ENCODE data around the gene NEK8.

NEK8 gene

DNA sequence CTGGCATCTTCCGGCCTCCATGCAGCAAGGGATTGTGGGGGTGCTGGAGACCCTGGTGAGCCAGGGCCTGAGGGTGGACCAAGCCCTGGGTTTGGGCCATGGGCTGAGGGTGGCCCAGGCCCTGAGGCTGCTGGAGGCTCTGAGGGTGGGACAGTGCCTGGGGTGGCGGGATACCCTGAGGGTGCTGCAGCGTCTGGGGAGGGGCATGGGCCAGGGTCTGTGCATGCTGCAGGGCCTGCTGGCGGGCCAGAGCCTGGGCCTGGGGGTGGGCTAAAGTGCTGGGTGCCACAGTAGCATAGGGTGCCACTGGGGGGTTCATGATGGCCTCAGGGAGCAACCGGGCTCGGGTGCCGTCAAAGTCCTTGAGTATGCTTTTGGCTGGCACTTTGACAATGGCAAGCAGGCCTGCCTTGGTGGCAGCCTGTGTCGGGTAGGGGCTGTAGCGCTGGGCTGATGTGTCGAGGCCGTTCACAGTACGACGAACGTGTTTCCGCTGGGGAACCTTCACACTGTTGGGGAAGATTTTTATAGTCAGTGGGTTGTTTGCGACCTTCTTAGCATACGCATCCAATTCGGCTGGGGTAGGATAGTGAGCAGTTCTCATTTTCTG, 30.8 kb downstream of the NEK8 start:
- in situ Hi-C loops (cut with HindIII; ENCODE audit: low sequenced_read_pairs): no loop called here
- TF ChIP-seq, protein P1, sequence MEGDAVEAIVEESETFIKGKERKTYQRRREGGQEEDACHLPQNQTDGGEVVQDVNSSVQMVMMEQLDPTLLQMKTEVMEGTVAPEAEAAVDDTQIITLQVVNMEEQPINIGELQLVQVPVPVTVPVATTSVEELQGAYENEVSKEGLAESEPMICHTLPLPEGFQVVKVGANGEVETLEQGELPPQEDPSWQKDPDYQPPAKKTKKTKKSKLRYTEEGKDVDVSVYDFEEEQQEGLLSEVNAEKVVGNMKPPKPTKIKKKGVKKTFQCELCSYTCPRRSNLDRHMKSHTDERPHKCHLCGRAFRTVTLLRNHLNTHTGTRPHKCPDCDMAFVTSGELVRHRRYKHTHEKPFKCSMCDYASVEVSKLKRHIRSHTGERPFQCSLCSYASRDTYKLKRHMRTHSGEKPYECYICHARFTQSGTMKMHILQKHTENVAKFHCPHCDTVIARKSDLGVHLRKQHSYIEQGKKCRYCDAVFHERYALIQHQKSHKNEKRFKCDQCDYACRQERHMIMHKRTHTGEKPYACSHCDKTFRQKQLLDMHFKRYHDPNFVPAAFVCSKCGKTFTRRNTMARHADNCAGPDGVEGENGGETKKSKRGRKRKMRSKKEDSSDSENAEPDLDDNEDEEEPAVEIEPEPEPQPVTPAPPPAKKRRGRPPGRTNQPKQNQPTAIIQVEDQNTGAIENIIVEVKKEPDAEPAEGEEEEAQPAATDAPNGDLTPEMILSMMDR (IDR thresholded peaks at IDR 0.05; ENCODE audit: low read depth, low read length): no peak
- no peak for DNase-seq (ENCODE audit: low read depth, low spot score)
- H3K4me3 ChIP-seq (ENCODE audit: low read depth, low read length): no peak overlapping the region

DNA sequence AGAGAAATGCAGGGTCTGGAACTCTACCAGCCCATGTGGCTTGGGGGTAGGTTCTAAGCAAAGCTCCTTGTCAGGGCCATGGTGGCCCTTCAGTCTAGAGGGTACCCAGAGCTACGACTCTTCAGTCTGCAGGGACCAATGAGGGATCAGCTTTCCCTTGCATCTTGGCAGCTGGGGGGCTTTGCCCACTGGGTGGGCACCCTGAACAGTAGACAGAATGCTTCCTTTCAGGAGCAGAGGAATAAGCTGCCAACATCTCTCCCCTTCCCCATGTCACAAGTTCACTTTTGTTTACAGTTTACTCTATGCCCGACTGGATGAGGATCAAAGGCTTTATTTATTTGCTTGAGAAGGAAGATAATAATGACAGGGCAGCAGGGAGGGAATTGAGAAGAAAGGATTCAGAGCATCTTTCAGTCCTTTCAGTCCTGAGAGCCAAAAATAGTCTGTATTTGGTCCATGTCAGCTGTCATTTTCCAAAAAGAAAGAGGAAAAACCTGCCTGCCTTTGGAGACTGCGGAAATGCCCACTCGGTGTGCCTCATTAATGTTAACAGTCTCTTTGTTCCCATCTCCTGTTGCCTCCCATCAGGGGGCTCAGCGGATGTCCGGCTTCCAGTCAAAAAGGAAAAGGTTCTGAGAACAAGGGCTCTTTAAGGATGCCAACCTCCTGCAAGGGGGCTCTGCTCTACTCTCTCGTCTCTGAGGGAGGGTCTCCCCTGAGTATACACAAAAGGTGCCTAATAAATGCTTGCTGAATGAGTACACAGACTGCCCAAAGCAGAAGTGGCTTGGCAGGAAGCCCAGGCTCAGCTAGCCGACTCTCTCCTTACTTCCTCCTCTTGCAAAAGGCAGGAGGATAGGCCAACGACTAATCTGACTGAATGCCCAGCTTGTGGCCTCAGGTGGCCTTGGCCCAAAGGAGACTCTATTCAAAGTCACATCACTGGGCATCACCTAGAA, 32.3 kb downstream of the NEK8 start:
- H3K4me3 ChIP-seq (ENCODE audit: low read depth, low read length): no peak overlapping the region
- DNase-seq (ENCODE audit: low read depth, low spot score): peak; percentile 75
- TF ChIP-seq, protein P1 (IDR thresholded peaks at IDR 0.05; ENCODE audit: low read depth, low read length): no peak
- in situ Hi-C loops (cut with HindIII; ENCODE audit: low sequenced_read_pairs): no loop called here

GRCh38 chr17:28763137-28763799, 34.7 kb downstream of the NEK8 start:
- no peak for DNase-seq (ENCODE audit: low read depth, low spot score)
- TF ChIP-seq, protein P1 (IDR thresholded peaks at IDR 0.05; ENCODE audit: low read depth, low read length): no peak
- H3K4me3 ChIP-seq (ENCODE audit: low read depth, low read length): no peak overlapping the region
- in situ Hi-C loops (cut with HindIII; ENCODE audit: low sequenced_read_pairs): no loop called here

GRCh38 chr17:28763804-28764266, 35.2 kb downstream of the NEK8 start:
- in situ Hi-C loops (cut with HindIII; ENCODE audit: low sequenced_read_pairs): no loop called here
- TF ChIP-seq, protein P1 (IDR thresholded peaks at IDR 0.05; ENCODE audit: low read depth, low read length): peak; percentile 83
- no peak overlapping the region for H3K4me3 ChIP-seq (ENCODE audit: low read depth, low read length)
- peak; percentile 82 for DNase-seq (ENCODE audit: low read depth, low spot score)

GRCh38 chr17:28765038-28765437, 36.5 kb downstream of the NEK8 start:
- DNase-seq (ENCODE audit: low read depth, low spot score): no peak
- TF ChIP-seq, protein P1 (IDR thresholded peaks at IDR 0.05; ENCODE audit: low read depth, low read length): no peak
- in situ Hi-C loops (cut with HindIII; ENCODE audit: low sequenced_read_pairs): no loop called here
- H3K4me3 ChIP-seq (ENCODE audit: low read depth, low read length): no peak overlapping the region

DNA sequence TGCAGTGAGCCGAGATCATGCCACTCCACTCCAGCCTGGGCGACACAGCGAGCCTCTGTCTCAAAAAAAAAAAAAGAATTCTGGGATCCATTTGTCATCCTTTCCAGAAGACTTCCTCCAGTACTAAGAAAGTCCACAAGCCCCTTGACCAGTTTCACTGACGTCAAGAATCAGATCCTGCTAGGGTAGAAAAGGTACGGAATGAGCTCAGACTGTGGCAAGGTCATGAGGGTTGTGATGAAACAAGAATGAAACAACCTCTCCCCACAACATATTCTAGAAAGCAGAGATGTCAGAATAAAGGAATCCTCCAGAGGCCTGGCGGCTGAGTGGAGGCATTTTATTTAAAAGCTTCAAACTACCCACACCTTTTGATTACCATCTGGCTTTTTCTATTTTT, 45.1 kb downstream of the NEK8 start:
- H3K4me3 ChIP-seq (ENCODE audit: low read depth, low read length): no peak overlapping the region
- TF ChIP-seq, protein P1 (IDR thresholded peaks at IDR 0.05; ENCODE audit: low read depth, low read length): no peak
- no peak for DNase-seq (ENCODE audit: low read depth, low spot score)
- in situ Hi-C loops (cut with HindIII; ENCODE audit: low sequenced_read_pairs): no loop called here

Measured in astrocyte of the spinal cord (primary cell).